Liver (tissue), 9 donors: ENCODE results near the gene USP6NL. TPM values are rescaled to one million over a fixed set of nuclear protein-coding genes. Genes with fewer than 3 reads are reported as not detected.
A peak's percentile ranks its signal among the peaks of the same experiment; 100 is the strongest.

Experiments
- DNase-seq: peaks from one replicate; pipeline ENCODE4 v3.0.0-alpha.2; 2017; ENCODE audit warnings: low spot score
- H3K27ac ChIP-seq, 2 donors: one replicate each; pipeline ENCODE4 v1.7.0; 2013; ENCODE audit warnings: inconsistent platforms in 2 of 2, low read length in 2 of 2, control low read depth in 1 of 2, low read depth in 1 of 2, mild to moderate bottlenecking in 1 of 2
- H3K27me3 ChIP-seq, 4 donors: one replicate each; pipeline versions ENCODE4 v1.6.1 to v1.7.0; 2013; ENCODE audit warnings: low read length in 3 of 4, inconsistent platforms in 1 of 4, mild to moderate bottlenecking in 1 of 4, moderate library complexity in 1 of 4; ENCODE audit not compliant: control insufficient read depth in 4 of 4, insufficient read depth in 4 of 4
- H3K36me3 ChIP-seq, 4 donors: one replicate each; pipeline versions ENCODE4 v1.6.1 to v1.7.0; 2013; ENCODE audit warnings: low read length in 3 of 4, mild to moderate bottlenecking in 3 of 4, low read depth in 1 of 4, moderate library complexity in 1 of 4; ENCODE audit not compliant: control insufficient read depth in 4 of 4, insufficient read depth in 3 of 4
- H3K4me1 ChIP-seq, 4 donors: one replicate each; pipeline versions ENCODE4 v1.6.1 to v1.7.0; 2013; ENCODE audit warnings: low read length in 3 of 4, mild to moderate bottlenecking in 3 of 4, moderate library complexity in 1 of 4; ENCODE audit not compliant: control insufficient read depth in 4 of 4, insufficient read depth in 4 of 4
- H3K4me3 ChIP-seq, 3 donors: one replicate each; pipeline versions ENCODE4 v1.6.1 to v1.7.0; 2013; ENCODE audit warnings: low read length in 3 of 3, control low read depth in 1 of 3, low read depth in 1 of 3, mild to moderate bottlenecking in 1 of 3
- H3K9ac ChIP-seq, 2 donors: one replicate each; pipeline ENCODE4 v1.7.0; 2013; ENCODE audit warnings: low read length in 2 of 2, mild to moderate bottlenecking in 2 of 2, moderate library complexity in 2 of 2, control low read depth in 1 of 2, low read depth in 1 of 2
- H3K9me3 ChIP-seq, 4 donors: one replicate each; pipeline versions ENCODE4 v1.6.1 to v1.7.0; 2013; ENCODE audit warnings: low read length in 3 of 4; ENCODE audit not compliant: control insufficient read depth in 4 of 4
- ATF3 ChIP-seq: IDR thresholded peaks from 2 replicates; pipeline ENCODE4 v1.6.1; 2016; ENCODE audit warnings: antibody characterized with exemption
- CTCF ChIP-seq: fragments of 150-350 bp; IDR thresholded peaks from 2 replicates; pipeline ENCODE4 v1.5.1; 2017; ENCODE audit warnings: improper control_type of control experiment, low read depth, low read length; ENCODE audit not compliant: missing input control
- EGR1 ChIP-seq, 2 donors: IDR thresholded peaks; 2 replicates each; pipeline ENCODE4 v1.6.1; 2016 to 2018; ENCODE audit warnings: antibody characterized with exemption in 2 of 2, low read depth in 2 of 2
- FOXA2 ChIP-seq: IDR thresholded peaks from 2 replicates; pipeline ENCODE4 v1.6.1; 2016; ENCODE audit warnings: antibody characterized with exemption
- GABPA ChIP-seq, 2 donors: IDR thresholded peaks in 1 of 2; conservative IDR thresholded peaks in 1 of 2; 2 replicates each; pipeline ENCODE4 v1.6.1; 2016; ENCODE audit warnings: antibody characterized with exemption in 2 of 2, mild to moderate bottlenecking in 1 of 2, moderate library complexity in 1 of 2
- HNF4A ChIP-seq, 2 donors: conservative IDR thresholded peaks; 2 replicates each; pipeline ENCODE4 v1.6.1; 2016; ENCODE audit warnings: antibody characterized with exemption in 2 of 2, mild to moderate bottlenecking in 2 of 2
- HNF4G ChIP-seq: IDR thresholded peaks from 2 replicates; pipeline ENCODE4 v1.6.1; 2016; ENCODE audit warnings: antibody characterized with exemption
- MAX ChIP-seq: IDR thresholded peaks from 2 replicates; pipeline ENCODE4 v1.6.1; 2016; ENCODE audit warnings: antibody characterized with exemption
- NR2F2 ChIP-seq: IDR thresholded peaks from 2 replicates; pipeline ENCODE4 v1.6.1; 2016; ENCODE audit warnings: antibody characterized with exemption
- RXRA ChIP-seq, 2 donors: IDR thresholded peaks; 2 replicates each; pipeline ENCODE4 v1.6.1; 2017 to 2018; ENCODE audit warnings: antibody characterized with exemption in 2 of 2, mild to moderate bottlenecking in 1 of 2
- TAF1 ChIP-seq: conservative IDR thresholded peaks from 2 replicates; pipeline ENCODE4 v1.6.1; 2016; ENCODE audit warnings: antibody characterized with exemption, mild to moderate bottlenecking
- YY1 ChIP-seq: IDR thresholded peaks from 2 replicates; pipeline ENCODE4 v1.6.1; 2016; ENCODE audit warnings: antibody characterized with exemption, mild to moderate bottlenecking
- ZBTB33 ChIP-seq: IDR thresholded peaks from 2 replicates; pipeline ENCODE4 v1.6.1; 2016; ENCODE audit warnings: antibody characterized with exemption
- WGBS: extraction: QIAGEN DNeasy Blood & Tissue Kit; methylation state at CpG from one replicate; pipeline ENCODE4 v1.1.7; 2013; 5-methylcytosine and 5-hydroxymethylcytosine counted together
- polyA plus RNA-seq, 2 donors: library from polyadenylated mRNA; stranded (reverse) in 1 of 2; unstranded in 1 of 2; fragments of 200-250 nt in 1 of 2; fragments of >200 nt in 1 of 2; fragmentation: Nextera tagmentation in 1 of 2; extraction: Ambion mirVana in 1 of 2; gene quantifications; one replicate each; pipeline versions ENCODE4 v1.2.1 to v1.2.3, GENCODE V29; 2013 to 2015
- total RNA-seq, 2 donors: library from RNA; depleted of rRNA; stranded (reverse); fragments of >200 nt; gene quantifications; one replicate each; pipeline ENCODE4 v1.2.3, GENCODE V29; 2014
- TF ChIP-seq, protein P1 (sequence below): IDR thresholded peaks from 2 replicates; pipeline ENCODE4 v1.6.1; 2016; ENCODE audit warnings: antibody characterized with exemption, mild to moderate bottlenecking
- donor health status: healthy.
- donor health status: healthy.
- donor health status: healthy.
- donor health status: healthy.
- donor health status: healthy.

The USP6NL gene
- total and polyA plus RNA-seq, 4 donors = 3.8 to 15.0 (median 10.2) TPM

DNA sequence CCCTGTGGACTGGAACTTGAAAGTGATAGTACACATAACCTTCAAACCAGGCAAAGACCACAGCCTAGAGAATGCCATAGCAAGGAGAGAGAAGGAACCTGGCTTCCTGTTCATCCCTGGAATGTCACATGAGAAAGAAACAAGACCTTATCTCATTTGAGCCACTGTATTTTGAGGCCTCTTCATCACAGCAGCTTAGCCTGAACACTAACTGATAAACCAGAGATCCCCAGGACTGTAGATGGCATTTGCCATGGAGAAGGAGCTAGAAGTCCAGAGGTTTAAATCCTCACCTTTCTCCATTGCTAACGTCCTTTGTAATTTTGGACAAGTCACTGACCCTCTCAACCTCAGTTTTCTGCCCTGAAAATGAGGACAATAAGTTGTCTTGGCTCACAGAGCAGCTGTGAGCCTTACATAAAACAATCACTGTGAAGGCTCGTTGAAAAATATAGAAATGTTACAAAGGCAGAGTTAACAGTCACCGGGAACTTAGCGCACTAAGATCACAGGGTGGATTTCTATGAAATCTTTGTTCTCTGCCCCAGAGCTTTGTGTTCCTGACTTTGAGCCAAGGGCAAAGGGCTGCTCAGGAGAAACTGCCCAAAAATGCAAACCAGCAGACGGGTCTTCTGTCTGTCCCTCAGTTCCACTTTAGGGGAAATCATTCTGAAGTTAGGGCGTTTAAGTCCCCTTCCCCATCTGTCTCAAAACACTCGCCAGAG, 197.0 kb downstream of the USP6NL start:
- Histone ChIP-seq H3K27me3 (no peaks in the 10 kb centered on the region), H3K4me1 (peaks cover 0 to 9% (median 4%) of the 10 kb centered on the region in 4 donors), H3K4me3 (no peak overlapping the region), H3K36me3 (no peaks in the 10 kb centered on the region), H3K27ac (no peak overlapping the region), H3K9me3 (peaks cover 0 to 7% (median 2%) of the 10 kb centered on the region in 4 donors), H3K9ac (no peak overlapping the region)
- TF ChIP-seq, protein P1, sequence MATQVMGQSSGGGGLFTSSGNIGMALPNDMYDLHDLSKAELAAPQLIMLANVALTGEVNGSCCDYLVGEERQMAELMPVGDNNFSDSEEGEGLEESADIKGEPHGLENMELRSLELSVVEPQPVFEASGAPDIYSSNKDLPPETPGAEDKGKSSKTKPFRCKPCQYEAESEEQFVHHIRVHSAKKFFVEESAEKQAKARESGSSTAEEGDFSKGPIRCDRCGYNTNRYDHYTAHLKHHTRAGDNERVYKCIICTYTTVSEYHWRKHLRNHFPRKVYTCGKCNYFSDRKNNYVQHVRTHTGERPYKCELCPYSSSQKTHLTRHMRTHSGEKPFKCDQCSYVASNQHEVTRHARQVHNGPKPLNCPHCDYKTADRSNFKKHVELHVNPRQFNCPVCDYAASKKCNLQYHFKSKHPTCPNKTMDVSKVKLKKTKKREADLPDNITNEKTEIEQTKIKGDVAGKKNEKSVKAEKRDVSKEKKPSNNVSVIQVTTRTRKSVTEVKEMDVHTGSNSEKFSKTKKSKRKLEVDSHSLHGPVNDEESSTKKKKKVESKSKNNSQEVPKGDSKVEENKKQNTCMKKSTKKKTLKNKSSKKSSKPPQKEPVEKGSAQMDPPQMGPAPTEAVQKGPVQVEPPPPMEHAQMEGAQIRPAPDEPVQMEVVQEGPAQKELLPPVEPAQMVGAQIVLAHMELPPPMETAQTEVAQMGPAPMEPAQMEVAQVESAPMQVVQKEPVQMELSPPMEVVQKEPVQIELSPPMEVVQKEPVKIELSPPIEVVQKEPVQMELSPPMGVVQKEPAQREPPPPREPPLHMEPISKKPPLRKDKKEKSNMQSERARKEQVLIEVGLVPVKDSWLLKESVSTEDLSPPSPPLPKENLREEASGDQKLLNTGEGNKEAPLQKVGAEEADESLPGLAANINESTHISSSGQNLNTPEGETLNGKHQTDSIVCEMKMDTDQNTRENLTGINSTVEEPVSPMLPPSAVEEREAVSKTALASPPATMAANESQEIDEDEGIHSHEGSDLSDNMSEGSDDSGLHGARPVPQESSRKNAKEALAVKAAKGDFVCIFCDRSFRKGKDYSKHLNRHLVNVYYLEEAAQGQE = no peak
- TF ChIP-seq ZBTB33 (no peak), TAF1 (no peak), MAX (no peak), HNF4G (no peak), HNF4A (conservative IDR thresholded peaks at IDR 0.05) (peak; percentile 50 to 78), GABPA (IDR thresholded peaks at IDR 0.05 in 1 of 2, conservative IDR thresholded peaks at IDR 0.05 in 1 of 2) (no peak), NR2F2 (no peak), ATF3 (no peak)
- WGBS = 42% methylated on average over 7 of the region's 7 CpGs
- no peak for DNase-seq

DNA sequence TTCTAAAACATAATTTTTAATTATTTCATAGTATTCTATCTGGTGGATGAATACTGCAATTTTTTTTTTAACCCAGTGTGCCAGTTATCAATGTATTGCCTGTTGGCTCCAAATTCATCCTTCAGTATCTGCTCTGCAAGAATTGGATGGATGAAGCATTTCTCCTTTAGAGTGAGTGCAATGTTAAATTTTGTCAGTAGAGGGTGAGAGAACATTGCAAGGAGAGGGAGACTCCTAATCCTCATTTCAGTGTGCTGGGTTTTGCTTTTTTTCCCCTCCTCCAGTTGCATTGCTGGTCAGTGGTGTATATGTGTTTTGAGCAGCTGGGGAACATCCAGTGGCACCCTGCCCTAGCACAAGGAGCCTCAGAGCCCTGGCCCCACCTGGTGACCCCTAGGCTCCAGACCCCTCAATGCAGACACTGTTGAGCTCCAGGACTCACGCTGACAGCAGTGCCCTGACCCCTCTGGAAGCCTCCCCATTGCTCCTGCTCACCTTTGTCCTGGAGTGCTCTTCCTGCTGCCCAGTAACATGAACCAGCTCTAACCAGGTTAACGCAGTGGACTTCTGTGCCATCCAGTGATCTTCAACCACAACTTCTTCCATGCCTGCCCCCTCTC, 199.4 kb downstream of the USP6NL start:
- no peak overlapping the region for H3K9ac ChIP-seq
- no peaks in the 10 kb centered on the region for H3K36me3 ChIP-seq
- H3K27me3 ChIP-seq = no peaks in the 10 kb centered on the region
- H3K4me1 ChIP-seq = peaks cover 0 to 9% (median 4%) of the 10 kb centered on the region in 4 donors
- H3K4me3 ChIP-seq = peak overlapping the region in 1 of 3 donors; percentile 32
- no peak for DNase-seq
- H3K9me3 ChIP-seq = peaks cover 0 to 7% (median 2%) of the 10 kb centered on the region in 4 donors
- WGBS = 86% methylated on average over 2 of the region's 2 CpGs
- H3K27ac ChIP-seq = no peak overlapping the region
- no peak for TF ChIP-seq YY1
- TF ChIP-seq, protein P1 = no peak
- TF ChIP-seq CTCF = no peak
- TF ChIP-seq ATF3 = no peak
- TF ChIP-seq EGR1 (IDR thresholded peaks at IDR 0.05; ENCODE audit: low read depth in 2 of 2) = no peak
- no peak for TF ChIP-seq MAX
- TF ChIP-seq ZBTB33 = no peak
- no peak for TF ChIP-seq FOXA2
- TF ChIP-seq NR2F2 = no peak
- TF ChIP-seq RXRA (IDR thresholded peaks at IDR 0.05) = no peak
